ENCODE measurements around the gene DNAH6.

DNAH6 gene

GRCh38 chr2:84478867-84479266 is 37.4 kb upstream of the DNAH6 start:
- H3K4me3 ChIP-seq (ENCODE audit: low read depth, low read length) = no peak overlapping the region
- TF ChIP-seq, protein P1, sequence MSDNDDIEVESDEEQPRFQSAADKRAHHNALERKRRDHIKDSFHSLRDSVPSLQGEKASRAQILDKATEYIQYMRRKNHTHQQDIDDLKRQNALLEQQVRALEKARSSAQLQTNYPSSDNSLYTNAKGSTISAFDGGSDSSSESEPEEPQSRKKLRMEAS (IDR thresholded peaks at IDR 0.05; ENCODE audit: low read depth, low read length) = no peak
- no peak for TF ChIP-seq CTCF (IDR thresholded peaks at IDR 0.05; ENCODE audit: low read depth, low read length)
- no peak for TF ChIP-seq POLR2A (IDR thresholded peaks at IDR 0.05; ENCODE audit: extremely low read depth, insufficient read length)
- TF ChIP-seq MYC (IDR thresholded peaks at IDR 0.05; ENCODE audit: low read depth, low read length) = no peak
- DNase-seq (ENCODE audit: low read depth) = no peak

DNA sequence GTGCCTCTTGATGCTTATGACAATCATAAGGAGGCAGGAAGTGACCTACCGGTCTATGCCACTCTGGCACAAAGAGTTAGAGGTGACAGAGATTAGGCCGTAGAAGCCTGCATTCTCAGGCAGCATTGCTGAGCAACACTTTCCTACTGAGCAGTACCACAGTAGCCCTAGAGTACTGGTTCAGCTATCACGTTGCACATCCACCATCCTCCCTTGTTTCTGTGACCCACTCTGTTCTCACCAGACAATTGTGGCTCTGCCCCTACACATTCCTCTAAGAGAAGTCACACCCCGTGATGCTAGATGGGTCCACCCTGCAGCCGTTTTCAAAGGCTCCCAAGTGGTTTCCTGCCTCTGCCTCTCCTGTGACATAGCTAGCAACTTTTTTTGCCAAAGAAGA is 34.6 kb upstream of the DNAH6 start:
- DNase-seq (ENCODE audit: low read depth) = no peak
- TF ChIP-seq POLR2A (IDR thresholded peaks at IDR 0.05; ENCODE audit: extremely low read depth, insufficient read length) = no peak
- TF ChIP-seq, protein P1 (IDR thresholded peaks at IDR 0.05; ENCODE audit: low read depth, low read length) = no peak
- TF ChIP-seq MYC (IDR thresholded peaks at IDR 0.05; ENCODE audit: low read depth, low read length) = no peak
- no peak for TF ChIP-seq CTCF (IDR thresholded peaks at IDR 0.05; ENCODE audit: low read depth, low read length)
- H3K4me3 ChIP-seq (ENCODE audit: low read depth, low read length) = no peak overlapping the region

DNA sequence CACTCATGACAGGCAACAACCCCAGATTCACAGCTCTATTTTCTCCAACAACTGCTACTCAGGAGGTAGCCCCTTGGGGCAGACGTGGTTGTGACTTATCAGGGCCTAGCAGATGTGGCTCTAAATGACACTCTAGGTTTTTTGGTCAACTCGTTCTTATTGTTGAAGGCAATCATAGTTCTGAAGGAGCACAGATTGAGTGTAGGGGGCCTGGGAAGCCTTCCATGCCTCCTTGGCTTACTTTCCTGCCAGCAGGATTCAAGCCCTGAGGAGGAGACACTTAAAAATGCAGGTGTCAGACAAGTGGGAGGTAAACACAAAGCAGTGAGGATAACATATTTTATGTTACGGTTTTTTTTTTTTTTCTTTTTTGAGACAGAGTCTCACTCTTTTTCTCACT is 33.7 kb upstream of the DNAH6 start:
- DNase-seq (ENCODE audit: low read depth) = no peak
- TF ChIP-seq POLR2A (IDR thresholded peaks at IDR 0.05; ENCODE audit: extremely low read depth, insufficient read length) = no peak
- TF ChIP-seq CTCF (IDR thresholded peaks at IDR 0.05; ENCODE audit: low read depth, low read length) = no peak
- TF ChIP-seq, protein P1 (IDR thresholded peaks at IDR 0.05; ENCODE audit: low read depth, low read length) = no peak
- no peak for TF ChIP-seq MYC (IDR thresholded peaks at IDR 0.05; ENCODE audit: low read depth, low read length)
- no peak overlapping the region for H3K4me3 ChIP-seq (ENCODE audit: low read depth, low read length)

DNA sequence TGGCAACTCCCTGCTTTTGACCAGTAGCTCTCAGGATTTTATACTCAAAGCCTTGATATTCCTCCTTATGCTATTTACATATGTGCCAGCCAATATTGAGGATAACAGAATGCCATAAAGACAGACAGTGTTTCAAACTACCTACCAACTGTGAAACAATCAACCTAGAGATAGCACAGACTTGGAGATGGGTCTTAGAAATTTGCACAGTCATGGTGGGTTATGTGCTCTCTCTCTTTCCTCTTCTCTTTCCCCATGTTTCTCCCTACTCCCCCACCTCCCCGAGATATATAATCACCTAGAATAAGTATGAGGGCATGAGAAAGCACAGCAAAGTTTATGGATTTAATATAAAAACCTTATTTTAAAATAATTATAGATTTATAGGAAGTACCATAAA is 33.0 kb upstream of the DNAH6 start:
- no peak for DNase-seq (ENCODE audit: low read depth)
- no peak for TF ChIP-seq POLR2A (IDR thresholded peaks at IDR 0.05; ENCODE audit: extremely low read depth, insufficient read length)
- TF ChIP-seq, protein P1 (IDR thresholded peaks at IDR 0.05; ENCODE audit: low read depth, low read length) = no peak
- TF ChIP-seq MYC (IDR thresholded peaks at IDR 0.05; ENCODE audit: low read depth, low read length) = no peak
- TF ChIP-seq CTCF (IDR thresholded peaks at IDR 0.05; ENCODE audit: low read depth, low read length) = no peak
- no peak overlapping the region for H3K4me3 ChIP-seq (ENCODE audit: low read depth, low read length)

DNA sequence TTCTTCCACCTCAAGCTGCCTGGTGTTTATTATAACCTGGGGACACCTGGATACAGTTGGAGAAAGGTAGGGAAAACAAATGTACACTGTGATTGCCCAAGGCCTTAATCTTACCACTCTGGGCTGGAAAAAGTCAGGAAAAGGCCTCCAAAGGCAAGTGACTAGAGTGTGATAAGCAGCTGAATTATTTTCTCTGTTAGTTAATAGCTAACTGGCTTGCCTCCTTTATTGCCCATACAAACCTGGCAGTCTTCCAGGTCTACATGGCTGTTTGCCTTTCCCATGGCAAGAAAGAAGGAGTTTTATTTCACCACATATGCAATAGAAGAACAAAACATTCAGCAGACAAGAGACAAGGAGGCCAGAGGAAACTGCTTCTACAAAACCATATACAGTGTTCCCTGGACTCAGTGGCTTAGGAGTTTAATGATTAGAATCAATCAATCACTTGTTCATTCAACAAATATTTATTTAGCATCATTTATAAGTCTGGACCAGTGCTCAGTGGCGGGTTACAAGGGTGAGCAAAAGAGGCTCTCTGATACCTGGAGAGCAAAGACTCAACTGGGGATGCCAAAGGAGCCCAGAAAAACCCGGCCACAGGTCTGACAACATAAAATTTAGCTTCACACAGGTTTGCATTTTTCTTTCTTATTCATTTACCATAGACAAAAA is 29.7 kb upstream of the DNAH6 start:
- no peak for DNase-seq (ENCODE audit: low read depth)
- TF ChIP-seq, protein P1 (IDR thresholded peaks at IDR 0.05; ENCODE audit: low read depth, low read length) = no peak
- TF ChIP-seq MYC (IDR thresholded peaks at IDR 0.05; ENCODE audit: low read depth, low read length) (no peak), POLR2A (IDR thresholded peaks at IDR 0.05; ENCODE audit: extremely low read depth, insufficient read length) (no peak), CTCF (IDR thresholded peaks at IDR 0.05; ENCODE audit: low read depth, low read length) (no peak)
- no peak overlapping the region for H3K4me3 ChIP-seq (ENCODE audit: low read depth, low read length)

Data from NB4 (cell line).